ENCODE data around the gene HIVEP3. TPM values are rescaled to one million over a fixed set of nuclear protein-coding genes. Genes with fewer than 3 reads are reported as not detected.

HIVEP3 gene
- total RNA-seq, 1 experiment from 2014 or later, result 1.4 TPM

DNA sequence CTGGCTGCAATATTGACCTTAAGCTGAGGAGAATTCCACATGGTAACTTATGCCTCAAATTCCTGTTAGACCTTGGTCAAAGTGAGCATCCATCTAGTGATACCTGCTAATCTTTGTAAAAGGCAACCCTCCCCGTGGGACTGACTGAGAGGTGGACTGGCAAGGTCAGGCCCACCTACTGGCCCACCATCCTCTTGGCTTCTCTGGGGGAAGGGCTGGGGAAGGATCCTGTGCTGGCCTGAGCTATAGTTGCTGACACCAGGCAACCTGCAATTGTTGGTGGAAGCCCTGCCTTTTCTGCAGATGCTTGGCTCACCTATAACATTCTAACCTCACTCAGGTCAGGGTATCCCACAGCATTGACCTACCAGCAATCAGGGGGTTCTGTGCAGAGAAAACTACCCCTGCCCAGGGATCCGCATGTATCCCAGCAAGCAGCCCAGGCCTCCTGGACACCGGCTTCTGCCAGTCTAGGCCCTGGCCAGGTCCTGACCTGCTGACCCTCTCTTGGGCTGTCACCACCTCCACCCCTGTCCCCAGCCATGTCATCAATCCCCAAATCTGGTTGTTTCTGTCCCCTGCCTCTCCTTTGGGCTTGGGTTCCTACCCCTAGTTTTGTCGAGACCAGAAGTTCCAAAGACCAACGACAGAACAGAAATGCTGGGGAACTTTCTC is 326.1 kb downstream of the HIVEP3 start:
- TF ChIP-seq, protein P1, sequence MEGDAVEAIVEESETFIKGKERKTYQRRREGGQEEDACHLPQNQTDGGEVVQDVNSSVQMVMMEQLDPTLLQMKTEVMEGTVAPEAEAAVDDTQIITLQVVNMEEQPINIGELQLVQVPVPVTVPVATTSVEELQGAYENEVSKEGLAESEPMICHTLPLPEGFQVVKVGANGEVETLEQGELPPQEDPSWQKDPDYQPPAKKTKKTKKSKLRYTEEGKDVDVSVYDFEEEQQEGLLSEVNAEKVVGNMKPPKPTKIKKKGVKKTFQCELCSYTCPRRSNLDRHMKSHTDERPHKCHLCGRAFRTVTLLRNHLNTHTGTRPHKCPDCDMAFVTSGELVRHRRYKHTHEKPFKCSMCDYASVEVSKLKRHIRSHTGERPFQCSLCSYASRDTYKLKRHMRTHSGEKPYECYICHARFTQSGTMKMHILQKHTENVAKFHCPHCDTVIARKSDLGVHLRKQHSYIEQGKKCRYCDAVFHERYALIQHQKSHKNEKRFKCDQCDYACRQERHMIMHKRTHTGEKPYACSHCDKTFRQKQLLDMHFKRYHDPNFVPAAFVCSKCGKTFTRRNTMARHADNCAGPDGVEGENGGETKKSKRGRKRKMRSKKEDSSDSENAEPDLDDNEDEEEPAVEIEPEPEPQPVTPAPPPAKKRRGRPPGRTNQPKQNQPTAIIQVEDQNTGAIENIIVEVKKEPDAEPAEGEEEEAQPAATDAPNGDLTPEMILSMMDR (conservative IDR thresholded peaks at IDR 0.05), result no peak
- Histone ChIP-seq H3K23ac (ENCODE audit: insufficient read length, low read depth, low read length) (no peak overlapping the region), H3K4me2 (ENCODE audit: insufficient read depth, insufficient read length, low read length) (no peak overlapping the region), H2BK120ac (ENCODE audit: low read depth, low read length, poor library complexity, severe bottlenecking) (no peak overlapping the region), H3K27ac (ENCODE audit: insufficient read length, low read depth, low read length) (no peak overlapping the region), H4K91ac (ENCODE audit: insufficient read length, low read depth, low read length) (no peak overlapping the region), H2BK12ac (ENCODE audit: insufficient read length, low read depth, low read length) (no peak overlapping the region), H2BK20ac (ENCODE audit: low read depth, low read length, poor library complexity, severe bottlenecking) (no peak overlapping the region), H2BK5ac (ENCODE audit: insufficient read length, low read length) (no peak overlapping the region), H4K8ac (replicated peaks; ENCODE audit: insufficient read length, low read depth, low read length) (no peak overlapping the region), H2AFZ (ENCODE audit: low read length) (no peak overlapping the region), H3K56ac (ENCODE audit: insufficient read length, low read depth, low read length) (no peak overlapping the region), H3K4me1 (ENCODE audit: insufficient read depth, low read length) (no peaks in the 10 kb centered on the region), H3K23me2 (ENCODE audit: insufficient read length, low read depth, low read length, poor library complexity, severe bottlenecking) (no peaks in the 10 kb centered on the region), H3K9ac (ENCODE audit: extremely low read depth, insufficient read length, low read length) (no peak overlapping the region), H3K14ac (ENCODE audit: insufficient read depth, low read length) (no peak overlapping the region), H4K20me1 (ENCODE audit: control insufficient read depth, insufficient read depth, insufficient read length) (no peaks in the 10 kb centered on the region), H3K79me2 (ENCODE audit: insufficient read depth, low read length) (no peaks in the 10 kb centered on the region), H4K5ac (ENCODE audit: insufficient read length, low read depth, low read length) (no peak overlapping the region), H3K27me3 (ENCODE audit: insufficient read depth, low read length) (no peaks in the 10 kb centered on the region), H2AK5ac (ENCODE audit: insufficient read length, low read length) (no peak overlapping the region), H2BK15ac (ENCODE audit: low read depth, low read length) (no peak overlapping the region), H3K18ac (ENCODE audit: insufficient read length, low read depth, low read length) (no peak overlapping the region), H3K9me3 (ENCODE audit: control insufficient read depth, low read depth, low read length) (no peaks in the 10 kb centered on the region), H3K79me1 (ENCODE audit: insufficient read depth, low read depth, low read length, poor library complexity, severe bottlenecking) (no peaks in the 10 kb centered on the region), H3K4ac (ENCODE audit: low read depth, low read length) (no peak overlapping the region), H3T11ph (ENCODE audit: low read length) (no peak overlapping the region)
- H3K4me1 Mint-ChIP-seq, result no peaks in the 10 kb centered on the region
- H3K27ac Mint-ChIP-seq, result peak overlapping the region in 1 of 3 experiments; percentile 36; a peak in 1 of 7 replicates
- no peaks in the 10 kb centered on the region for H3K36me3 Mint-ChIP-seq (ENCODE audit: insufficient read depth in 1 of 3, low read depth in 3 of 3)
- no peak for DNase-seq
- no peak overlapping the region for H3K4me3 Mint-ChIP-seq
- no peaks in the 10 kb centered on the region for H3K9me3 Mint-ChIP-seq
- WGBS (ENCODE audit: extremely low coverage, insufficient read length, low lambda C conversion rate), result no CpG with 5 or more reads among the region's 5 CpGs
- H3K27me3 Mint-ChIP-seq (ENCODE audit: low read depth), result peaks cover 3% of the 10 kb centered on the region

All from H9 (cell line).